ENCODE data around the gene ARHGAP1. TPM values are rescaled to one million over a fixed set of nuclear protein-coding genes. Genes with fewer than 3 reads are reported as not detected.

The ARHGAP1 gene
- total and polyA plus RNA-seq, 2 of the 4 experiments (the other 2 are of a cell fraction), result 46.6 to 78.8 TPM

DNA sequence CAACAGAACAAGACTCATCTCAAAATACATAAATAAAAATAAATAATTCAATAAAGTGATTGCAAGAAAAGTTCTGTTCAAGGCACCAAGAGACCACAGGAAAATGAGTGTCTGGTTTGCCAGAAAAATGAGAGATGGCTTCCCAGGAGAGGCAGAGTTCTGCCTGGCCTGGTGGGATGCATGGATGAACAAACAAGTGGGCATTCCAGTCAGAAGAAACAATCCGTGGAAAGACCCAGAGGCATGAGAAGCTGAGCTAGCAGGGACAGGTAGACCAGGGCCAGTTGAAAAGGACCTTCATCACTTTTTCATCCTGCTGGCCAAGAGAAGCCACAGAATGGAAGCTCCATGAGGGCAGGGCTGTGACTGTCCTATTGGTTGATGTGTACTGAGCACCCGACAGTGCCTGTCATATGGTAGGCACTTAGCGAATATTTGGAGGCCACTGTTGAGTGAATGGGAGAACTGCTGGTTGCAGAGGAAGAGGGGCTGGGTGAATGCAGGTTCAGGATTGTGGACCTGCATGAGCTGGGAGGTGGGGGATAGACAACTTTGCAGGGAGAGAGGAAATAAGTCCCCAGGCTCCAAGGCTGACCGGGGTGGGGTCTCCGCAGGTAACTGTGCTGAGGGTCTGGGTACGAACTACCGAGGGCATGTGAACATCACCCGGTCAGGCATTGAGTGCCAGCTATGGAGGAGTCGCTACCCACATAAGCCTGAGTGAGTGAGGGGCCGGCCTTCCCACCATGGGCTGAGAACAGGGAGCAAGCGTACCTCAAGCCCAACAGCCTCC is 22.3 kb upstream of the ARHGAP1 start:
- no peak overlapping the region for H3K4me2 ChIP-seq (ENCODE audit: low read depth, low read length)
- no peak overlapping the region for H3K9ac ChIP-seq (ENCODE audit: low read depth, low read length)
- no peak overlapping the region for H4K91ac ChIP-seq (ENCODE audit: insufficient read depth, low read depth, low read length)
- no peaks in the 10 kb centered on the region for H4K20me1 ChIP-seq (ENCODE audit: insufficient read depth, low read length)
- no peak for DNase-seq
- no peak overlapping the region for H2AK9ac ChIP-seq (replicated peaks; ENCODE audit: low read depth, low read length, poor library complexity)
- no peak overlapping the region for H2AK5ac ChIP-seq (ENCODE audit: low read depth, low read length)
- ChIA-PET CTCF (no interaction called here), POLR2A (ENCODE audit: unreplicated experiment) (no interaction called here)
- H3K36me3 ChIP-seq (ENCODE audit: control insufficient read depth, insufficient read depth, low read length), result no peaks in the 10 kb centered on the region
- no TSS peak for BruUV-seq (replicated peaks)
- ATAC-seq (ENCODE audit: low read depth), result no peak
- H3K9me3 ChIP-seq (ENCODE audit: control insufficient read depth, insufficient read depth, low read length), result no peaks in the 10 kb centered on the region
- no peak overlapping the region for H2AFZ ChIP-seq (replicated peaks; ENCODE audit: low read length, poor library complexity)
- H3K79me1 ChIP-seq (ENCODE audit: low read depth in 1 of 2, low read length in 2 of 2), result no peaks in the 10 kb centered on the region; a peak in 1 of 4 replicates
- no peak overlapping the region for H4K8ac ChIP-seq (ENCODE audit: low read depth in 2 of 2, low read length in 2 of 2)
- H3K56ac ChIP-seq (ENCODE audit: extremely low read depth, insufficient read depth, low read length), result no peak overlapping the region
- H3K18ac ChIP-seq (ENCODE audit: low read depth, low read length), result no peak overlapping the region
- peaks cover 5% of the 10 kb centered on the region for H3K4me1 ChIP-seq (ENCODE audit: control insufficient read depth, insufficient read depth, low read length)
- H2BK5ac ChIP-seq (ENCODE audit: low read depth, low read length, poor library complexity, severe bottlenecking), result no peak overlapping the region
- no peak overlapping the region for H2BK20ac ChIP-seq (ENCODE audit: low read depth, low read length)
- no peak overlapping the region for H2BK15ac ChIP-seq (ENCODE audit: low read depth, low read length)
- dilution Hi-C loops (cut with HindIII; ENCODE audit: low sequenced_read_pairs, unreplicated experiment) (no loop called here), in situ Hi-C loops (cut with MboI; ENCODE audit: low sequenced_read_pairs) (no loop called here), intact Hi-C loops (cut with micrococcal nuclease) (no loop called here)
- H2BK120ac ChIP-seq (ENCODE audit: low read depth, low read length), result no peak overlapping the region
- peaks cover 10% of the 10 kb centered on the region for H3K9me1 ChIP-seq (ENCODE audit: insufficient read depth, low read length)
- TF ChIP-seq MAZ (IDR thresholded peaks at IDR 0.05; ENCODE audit: borderline replicate concordance, low read depth, low read length) (no peak), RFX5 (IDR thresholded peaks at IDR 0.05; ENCODE audit: low read depth, low read length) (no peak), CHD1 (IDR thresholded peaks at IDR 0.05; ENCODE audit: low read depth, low read length) (no peak), FOS (IDR thresholded peaks at IDR 0.05; ENCODE audit: low read depth, low read length) (no peak), CEBPB (IDR thresholded peaks at IDR 0.05; ENCODE audit: low read depth, low read length) (no peak), MXI1 (IDR thresholded peaks at IDR 0.05; ENCODE audit: borderline replicate concordance, low read depth, low read length) (no peak), SMC3 (IDR thresholded peaks at IDR 0.05; ENCODE audit: low read depth, low read length) (no peak), RAD21 (IDR thresholded peaks at IDR 0.05; ENCODE audit: low read length) (no peak)
- TF ChIP-seq, protein P1, sequence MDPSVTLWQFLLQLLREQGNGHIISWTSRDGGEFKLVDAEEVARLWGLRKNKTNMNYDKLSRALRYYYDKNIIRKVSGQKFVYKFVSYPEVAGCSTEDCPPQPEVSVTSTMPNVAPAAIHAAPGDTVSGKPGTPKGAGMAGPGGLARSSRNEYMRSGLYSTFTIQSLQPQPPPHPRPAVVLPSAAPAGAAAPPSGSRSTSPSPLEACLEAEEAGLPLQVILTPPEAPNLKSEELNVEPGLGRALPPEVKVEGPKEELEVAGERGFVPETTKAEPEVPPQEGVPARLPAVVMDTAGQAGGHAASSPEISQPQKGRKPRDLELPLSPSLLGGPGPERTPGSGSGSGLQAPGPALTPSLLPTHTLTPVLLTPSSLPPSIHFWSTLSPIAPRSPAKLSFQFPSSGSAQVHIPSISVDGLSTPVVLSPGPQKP (IDR thresholded peaks at IDR 0.05; ENCODE audit: borderline replicate concordance, low read depth, low read length), result no peak
- no peak overlapping the region for H3K23ac ChIP-seq (ENCODE audit: low read depth, low read length)
- H3K27ac ChIP-seq (ENCODE audit: insufficient read depth, low read length), result no peak overlapping the region
- H3K4ac ChIP-seq (ENCODE audit: low read depth, low read length), result no peak overlapping the region
- no peak overlapping the region for H3K4me3 ChIP-seq (ENCODE audit: insufficient read depth, low read depth, low read length)
- no peak overlapping the region for H3K14ac ChIP-seq (replicated peaks; ENCODE audit: low read depth, low read length)
- no peak overlapping the region for H4K5ac ChIP-seq (ENCODE audit: low read depth, low read length)
- H3K27me3 ChIP-seq (ENCODE audit: control insufficient read depth, insufficient read depth, low read length), result no peaks in the 10 kb centered on the region
- WGBS, 2 experiments (ENCODE audit: extremely low coverage in 2 of 2, insufficient read length in 1 of 2), result no CpG with 5 or more reads among the region's 11 CpGs
